T-helper 2 cell (primary cell): ENCODE measurements around the gene RETREG3.
"Not testable (repeated sequence)": the region's sequence is repeated elsewhere in the genome, so short reads cannot be mapped to it uniquely, and the experiment has no call there.

Source experiments
- DNase-seq, 5 experiments: peaks; one replicate each; pipeline versions ENCODE4 v3.0.0 to v3.0.0-alpha.2; 2012 to 2022
- total RNA-seq, 2 donors: gene quantifications; one replicate each; lab custom pipeline; 2026; lab: John Stamatoyannopoulos, UW

The RETREG3 gene, protein sequence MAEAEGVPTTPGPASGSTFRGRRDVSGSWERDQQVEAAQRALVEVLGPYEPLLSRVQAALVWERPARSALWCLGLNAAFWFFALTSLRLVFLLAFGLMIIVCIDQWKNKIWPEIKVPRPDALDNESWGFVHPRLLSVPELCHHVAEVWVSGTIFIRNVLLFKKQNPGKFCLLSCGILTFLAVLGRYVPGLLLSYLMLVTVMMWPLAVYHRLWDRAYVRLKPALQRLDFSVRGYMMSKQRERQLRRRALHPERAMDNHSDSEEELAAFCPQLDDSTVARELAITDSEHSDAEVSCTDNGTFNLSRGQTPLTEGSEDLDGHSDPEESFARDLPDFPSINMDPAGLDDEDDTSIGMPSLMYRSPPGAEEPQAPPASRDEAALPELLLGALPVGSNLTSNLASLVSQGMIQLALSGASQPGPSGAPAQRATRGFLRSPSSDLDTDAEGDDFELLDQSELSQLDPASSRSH
- 73.6 to 137 reads per million in 2 donors for total RNA-seq

DNA sequence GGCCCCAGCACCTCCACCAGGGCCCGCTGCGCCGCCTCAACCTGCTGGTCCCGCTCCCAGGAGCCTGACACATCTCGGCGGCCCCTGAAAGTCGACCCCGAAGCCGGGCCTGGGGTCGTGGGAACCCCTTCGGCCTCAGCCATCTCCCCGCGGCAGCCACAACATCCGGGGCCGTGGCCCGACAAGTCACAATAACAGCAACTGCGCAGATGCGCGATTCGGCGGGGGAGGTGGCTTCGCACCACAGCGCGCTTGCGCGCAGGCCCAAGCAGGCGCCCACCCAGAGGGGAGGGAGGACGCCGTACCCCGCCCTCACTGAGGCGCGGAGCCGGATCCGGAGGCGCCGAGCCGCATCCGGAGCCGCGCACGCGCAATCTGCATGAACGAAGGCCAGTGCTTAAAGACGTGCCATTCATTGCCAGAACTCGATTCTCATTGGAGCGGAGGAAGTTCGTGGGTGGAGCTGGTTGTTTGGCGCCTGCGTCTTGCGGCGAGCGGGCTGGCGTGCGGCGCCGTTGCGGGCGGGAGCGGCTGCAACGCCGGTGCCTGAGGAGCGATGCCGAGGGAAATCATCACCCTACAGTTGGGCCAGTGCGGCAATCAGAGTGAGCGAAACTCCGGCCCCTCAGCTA, at the start of gene RETREG3, which contains the start of gene TUBG1:
Gene RETREG3 (minus strand): TSS at position 193 of the 632 bp plus-strand sequence. CDS start 50 bp downstream, at position 143.
Gene TUBG1 (plus strand): TSS at position 502 of the 632 bp plus-strand sequence. CDS start 55 bp downstream, at position 557.
- peak; percentile 97 to 100 (median 99) for DNase-seq

DNA sequence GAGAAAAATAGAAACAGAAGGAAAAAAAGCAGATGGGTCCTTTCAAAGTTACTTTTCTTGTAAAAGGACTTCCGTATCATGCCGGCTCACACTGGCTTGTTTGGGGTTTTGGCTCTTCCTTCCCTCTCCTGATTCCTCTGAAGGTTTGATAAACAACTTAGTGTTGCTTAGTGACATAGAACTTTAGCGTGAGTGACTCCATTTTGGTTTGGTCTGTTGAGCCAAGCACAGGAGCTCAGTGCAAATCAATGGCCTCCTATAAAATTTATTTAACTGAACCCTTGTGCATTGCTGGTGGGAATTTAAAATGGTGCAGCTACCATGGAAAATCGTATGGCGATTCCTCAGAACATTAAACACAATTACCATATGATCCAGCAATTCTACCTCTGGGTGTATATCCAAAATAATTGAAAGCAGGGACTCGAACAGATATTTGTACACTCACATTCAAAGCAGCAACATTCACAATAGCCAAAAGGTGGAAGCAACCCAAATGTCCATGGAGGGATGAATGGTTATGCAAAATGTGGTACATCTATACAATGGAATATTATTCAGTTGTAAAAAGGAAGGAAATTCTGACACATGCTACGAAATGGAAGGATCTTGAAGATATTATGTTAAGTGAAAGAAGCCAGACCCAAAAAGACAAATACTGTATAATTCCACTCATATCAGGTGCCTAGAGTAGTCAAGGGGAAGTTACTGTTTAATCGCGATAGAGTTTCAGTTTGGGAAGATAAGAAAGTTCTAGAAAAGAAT, 48.8 kb upstream of the RETREG3 start:
- DNase-seq, result no peak

DNA sequence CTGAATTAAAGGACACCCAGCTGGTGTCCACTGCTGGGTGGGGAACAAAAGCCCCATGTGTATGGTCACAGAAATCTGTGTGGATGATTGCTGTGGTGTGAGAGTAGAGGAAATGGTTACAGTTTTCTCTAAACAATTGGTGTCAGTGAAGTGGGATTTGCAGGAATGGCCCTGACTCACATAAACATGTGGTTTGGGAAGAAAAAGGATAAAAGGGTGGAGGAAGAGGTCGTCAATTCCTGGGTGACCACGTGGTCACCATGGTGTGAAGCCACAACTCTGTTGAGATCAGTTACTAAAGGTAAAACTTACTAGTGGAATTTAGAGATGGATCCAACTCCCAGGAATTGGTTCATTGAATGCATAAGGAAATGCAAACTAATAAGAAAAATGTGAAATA, 46.4 kb upstream of the RETREG3 start:
- no peak for DNase-seq

DNA sequence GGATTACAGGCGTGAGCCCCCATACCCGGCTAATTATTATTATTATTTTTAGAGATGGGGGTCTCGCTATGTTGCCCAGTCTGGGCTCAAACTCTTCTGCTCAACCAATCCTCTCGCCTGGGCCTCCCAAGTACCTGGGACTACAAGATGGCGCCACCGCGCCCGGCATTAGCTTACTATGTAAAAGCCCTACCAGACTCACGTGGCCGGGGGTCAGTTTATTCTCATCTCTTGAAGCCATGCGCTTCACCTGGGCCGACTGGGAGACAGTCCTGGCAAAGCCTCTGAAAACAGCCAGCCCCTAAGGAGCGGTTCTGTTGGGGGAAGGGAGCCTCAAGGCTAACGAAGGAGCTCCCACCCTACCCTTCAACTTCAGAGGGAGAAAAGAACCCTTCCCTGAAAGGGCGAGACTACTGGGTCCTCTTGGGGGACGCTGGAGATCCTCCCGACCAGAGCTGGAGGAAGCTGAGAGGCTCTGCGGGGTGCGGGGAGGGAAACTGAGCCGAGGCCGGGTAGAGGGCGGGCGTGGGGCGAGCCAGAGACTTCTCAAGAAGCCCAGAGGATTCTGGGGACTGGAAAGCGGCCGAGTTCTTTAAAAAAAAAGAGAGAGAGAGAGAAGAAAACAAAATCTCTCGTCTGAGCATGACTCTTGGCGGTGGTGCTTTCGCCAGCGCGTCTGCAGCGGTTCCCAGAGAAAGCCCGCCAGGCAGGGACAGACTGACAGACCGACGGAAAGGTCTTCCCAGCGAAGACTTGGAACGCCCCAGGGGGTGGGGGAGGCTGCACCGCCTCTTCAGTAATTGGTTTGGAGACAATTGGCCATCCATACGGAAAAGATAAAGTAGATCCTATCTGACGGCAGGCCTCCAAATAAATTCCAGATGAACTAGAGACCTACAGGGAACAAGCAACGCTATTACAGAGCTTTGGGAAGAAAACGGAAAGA, 44.3 kb upstream of the RETREG3 start:
- no peak for DNase-seq

DNA sequence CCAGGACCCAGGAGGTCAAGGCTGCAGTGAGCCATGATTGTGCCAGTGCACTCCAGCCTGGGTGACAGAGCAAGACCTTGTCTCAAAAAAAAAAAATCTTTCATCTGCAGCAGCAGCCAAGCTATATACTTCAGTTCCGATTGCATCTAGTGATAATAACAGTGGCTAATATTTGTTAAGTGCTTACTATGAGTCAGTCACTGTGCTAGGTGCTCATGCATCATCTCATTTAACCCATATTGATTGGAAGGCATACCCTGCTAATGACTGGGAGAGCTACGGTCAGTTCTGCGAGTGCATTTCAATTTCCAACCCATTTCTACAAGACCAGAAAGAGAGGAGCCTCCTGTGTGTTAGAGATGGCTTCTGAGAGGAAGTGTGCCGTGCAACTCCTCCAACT, 42.2 kb upstream of the RETREG3 start:
- DNase-seq, result no peak

DNA sequence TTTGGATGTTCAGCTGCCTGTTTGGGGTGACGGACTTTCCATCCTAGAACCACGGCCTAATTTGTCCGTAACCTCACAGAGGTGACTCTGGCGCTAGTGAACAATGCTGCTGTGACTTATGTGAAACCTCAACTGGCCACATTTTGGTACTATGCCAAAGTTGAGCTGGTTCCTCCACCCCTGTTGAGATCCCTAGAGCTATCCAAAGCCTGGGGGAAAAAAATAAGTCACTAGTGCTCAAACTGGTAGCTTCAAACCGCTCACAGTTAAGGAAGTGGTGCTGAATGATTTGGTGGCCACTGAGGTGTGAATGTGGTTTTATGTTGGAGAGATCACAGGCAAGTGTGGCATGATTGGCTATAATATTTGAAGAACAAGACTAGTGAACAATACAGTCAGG, 38.6 kb upstream of the RETREG3 start:
- DNase-seq, result no peak

DNA sequence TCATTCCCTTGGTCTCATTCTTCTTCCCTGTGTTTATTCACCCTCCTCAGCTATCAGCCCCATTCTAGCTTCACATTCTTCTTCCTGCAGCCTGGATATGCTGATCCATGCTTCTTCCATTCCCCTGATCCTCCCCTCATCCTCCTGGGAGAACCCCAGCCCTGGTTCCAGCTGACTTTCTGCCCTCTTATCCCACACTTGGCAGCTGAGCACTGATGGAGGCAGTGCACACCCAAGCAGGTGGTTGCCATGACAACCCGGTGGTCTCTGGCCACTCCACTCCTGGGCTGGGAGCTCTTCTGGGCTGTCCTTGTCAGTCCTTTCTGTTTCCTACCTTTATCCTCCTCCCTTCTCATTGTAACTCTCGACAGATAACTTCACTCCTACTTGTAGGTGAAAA, 33.2 kb upstream of the RETREG3 start:
- no peak for DNase-seq

DNA sequence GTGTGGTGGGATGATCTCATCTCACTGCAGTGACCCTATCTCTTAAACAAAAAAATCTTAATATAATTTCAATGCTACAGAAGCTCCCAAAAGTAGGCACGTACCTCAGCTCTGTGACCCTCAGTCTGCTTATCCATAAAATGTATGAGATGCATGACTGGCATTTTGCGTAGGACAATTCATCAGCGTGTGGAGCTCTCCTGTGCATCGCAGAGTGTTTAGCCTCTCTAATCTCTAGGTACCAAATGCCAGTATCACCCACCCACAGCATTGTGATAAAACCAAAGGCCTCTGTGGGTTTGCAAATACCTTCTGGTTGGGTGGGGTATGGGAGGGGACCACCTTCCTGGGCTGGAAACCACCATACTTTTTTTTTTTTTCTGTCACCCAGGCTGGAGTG, 30.9 kb upstream of the RETREG3 start:
- DNase-seq, result no peak

DNA sequence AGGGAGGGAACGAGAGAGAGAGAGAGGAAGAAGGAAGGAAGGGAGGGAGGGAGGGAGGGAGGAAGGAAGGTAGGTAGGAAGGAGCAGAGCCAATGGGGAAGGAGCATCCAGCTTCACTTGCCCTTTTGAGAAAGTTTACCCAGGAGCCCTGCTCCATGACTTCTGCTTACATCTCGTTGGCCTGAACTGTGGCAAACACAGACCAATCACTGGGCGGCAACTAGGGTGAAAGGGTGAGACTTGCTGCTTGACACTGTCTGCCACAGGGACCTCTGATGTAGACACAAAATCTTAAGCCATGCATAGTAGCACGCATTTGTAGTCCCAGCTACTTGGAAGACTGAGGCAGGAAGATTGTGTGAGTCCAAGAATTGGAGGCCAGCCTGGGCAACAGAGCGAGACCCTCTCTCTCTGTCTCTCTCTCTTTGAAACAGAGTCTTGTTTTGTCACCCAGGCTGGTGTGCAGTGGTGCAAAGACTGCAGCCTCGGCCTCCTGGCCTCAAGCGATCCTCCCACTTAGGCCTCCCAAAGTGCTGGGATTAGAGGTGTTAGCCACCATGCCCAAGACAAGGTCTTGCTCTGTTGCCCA, 30.4 kb upstream of the RETREG3 start:
- no peak for DNase-seq

DNA sequence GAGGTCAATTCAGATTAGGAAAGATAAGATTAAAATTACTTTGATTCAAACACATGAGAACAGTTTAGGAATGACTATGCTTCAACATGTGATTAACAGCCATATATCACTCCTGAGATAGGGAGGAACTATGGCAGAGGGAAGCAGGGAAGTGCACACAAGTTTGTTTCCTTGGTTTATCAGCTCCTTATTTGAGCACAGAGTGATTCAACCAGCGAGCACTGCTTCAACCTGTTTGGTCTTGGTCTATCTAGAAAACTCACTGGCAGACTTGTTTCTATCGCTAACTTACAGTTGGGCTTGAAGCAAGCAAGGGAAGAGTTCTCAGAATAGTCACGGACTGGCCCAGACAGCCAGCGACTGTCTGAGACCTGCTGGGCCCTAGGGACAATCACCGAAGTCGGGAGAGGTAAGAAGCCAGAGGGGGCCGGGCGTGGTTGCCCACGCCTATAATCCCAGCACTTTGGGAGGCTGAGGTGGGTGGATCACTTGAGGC, 23.8 kb upstream of the RETREG3 start:
- DNase-seq, result no peak

DNA sequence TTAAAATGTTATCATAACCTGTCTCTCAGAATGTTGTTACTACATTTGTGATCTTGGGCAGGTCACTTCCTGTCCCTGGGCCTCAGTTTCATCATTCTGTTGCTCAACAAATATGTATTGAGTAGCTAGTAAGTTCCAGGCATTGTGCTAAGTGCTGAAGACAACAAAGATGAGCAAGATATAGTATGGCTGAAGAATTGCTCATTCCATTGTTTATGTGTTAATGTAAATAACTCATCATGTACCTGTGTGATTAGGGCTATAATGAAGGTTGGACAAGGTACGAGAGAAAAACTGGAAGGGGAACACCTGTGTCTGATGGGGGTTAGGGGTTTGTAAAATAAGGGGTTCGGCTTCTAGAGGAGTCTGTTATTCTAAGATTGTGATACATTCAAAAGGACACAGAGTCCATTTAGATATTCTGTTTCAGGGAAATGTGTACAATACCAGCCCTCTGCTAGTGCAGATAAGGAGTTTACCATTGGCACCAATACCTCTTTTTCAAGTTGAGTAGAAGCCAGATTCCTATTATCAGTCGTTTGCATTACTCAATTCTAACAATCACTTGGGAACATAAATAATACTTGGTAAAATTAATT, 20.3 kb upstream of the RETREG3 start:
- DNase-seq, result no peak

DNA sequence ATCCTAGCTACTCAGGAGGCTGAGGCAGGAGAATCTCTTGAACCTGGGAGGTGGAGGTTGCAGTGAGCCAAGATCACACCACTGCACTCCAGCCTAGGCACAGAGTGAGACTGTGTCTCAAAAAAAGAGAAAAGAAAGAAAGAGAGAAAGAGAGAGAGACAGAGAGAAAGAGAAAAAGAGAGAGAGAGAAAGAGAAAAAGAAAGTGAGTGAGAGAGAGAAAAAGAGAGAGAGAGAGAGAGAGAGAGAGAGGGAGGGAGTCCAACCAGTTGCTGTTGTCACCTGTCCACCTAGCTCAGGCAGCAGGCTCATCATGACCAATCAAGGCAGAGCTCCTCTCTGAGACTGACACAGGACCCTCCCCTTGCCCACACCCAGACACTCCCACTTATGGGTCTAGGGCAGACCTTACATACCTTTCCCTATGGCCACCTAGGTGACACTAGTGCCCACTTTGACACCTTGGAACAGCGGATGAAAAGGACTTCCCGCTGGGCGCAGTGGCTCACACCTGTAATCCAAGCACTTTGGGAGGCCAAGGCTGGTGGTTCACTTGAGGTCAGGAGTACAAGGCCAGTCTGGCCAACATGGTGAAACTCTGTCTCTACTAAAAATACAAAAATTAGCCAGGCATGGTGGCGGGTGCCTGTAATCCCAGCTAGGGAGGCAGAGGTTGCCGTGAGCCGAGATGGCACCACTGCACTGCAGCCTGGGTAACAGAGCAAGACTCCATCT, 18.0 kb upstream of the RETREG3 start:
- DNase-seq, result not testable (repeated sequence)

DNA sequence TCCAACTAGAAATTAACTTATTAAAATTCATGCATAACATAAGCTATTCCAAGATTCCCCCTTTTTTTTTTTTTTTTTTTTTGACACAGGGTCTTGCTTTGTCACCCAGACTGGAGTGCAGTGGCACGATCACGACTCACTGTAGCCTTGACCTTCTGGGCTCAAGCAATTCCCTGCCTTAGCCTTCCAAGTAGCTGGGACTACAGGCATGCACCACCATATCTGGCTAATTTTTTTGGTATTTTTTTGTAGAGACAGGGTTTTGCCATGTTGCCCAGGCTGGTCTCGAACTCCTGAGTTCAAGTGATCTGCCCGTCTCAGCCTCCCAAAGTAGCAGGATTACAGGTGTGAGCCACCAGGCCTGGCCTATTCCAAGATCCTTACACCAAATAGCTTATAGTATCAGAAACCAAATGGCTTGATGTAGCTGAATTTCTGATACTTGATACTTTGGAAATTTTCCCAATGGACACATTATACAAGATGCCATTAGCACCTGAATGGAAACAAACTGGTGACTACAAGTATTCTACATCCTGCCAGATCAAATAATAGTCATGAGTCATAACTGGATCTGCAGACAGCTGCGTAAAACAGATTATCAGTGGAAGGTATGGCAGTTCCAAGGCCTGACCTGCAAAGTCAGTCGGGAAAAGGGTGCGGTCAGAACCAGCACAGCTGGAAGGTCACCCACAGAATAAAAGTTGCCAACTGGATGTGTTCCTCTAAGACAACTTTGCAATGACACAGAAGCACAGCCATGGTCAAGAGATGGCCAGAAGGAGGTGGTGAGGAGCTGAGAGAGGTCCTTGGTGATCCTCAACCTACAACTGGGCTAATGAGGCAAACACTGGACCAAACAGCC, 14.8 kb upstream of the RETREG3 start:
- DNase-seq, result peak in 1 of 5 experiments; percentile 27

DNA sequence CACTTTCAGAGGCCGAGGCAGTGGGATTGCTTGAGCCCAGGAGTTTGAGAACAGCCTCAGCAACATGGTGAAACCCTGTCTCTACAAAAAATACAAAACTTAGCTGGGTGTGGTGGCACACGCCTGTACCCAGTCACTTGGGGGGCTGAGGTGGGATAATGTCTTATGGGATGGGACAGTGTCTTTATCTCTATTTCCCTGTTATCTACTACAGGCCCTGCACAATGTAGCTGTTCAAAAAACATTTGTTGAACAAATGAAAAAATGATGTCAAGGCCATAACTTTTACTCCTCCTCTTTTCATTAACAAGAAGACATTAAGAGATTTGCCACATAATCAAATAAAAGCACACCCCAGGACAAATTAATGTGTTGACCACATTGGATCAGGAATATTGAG, 14.1 kb upstream of the RETREG3 start:
- DNase-seq, result no peak

DNA sequence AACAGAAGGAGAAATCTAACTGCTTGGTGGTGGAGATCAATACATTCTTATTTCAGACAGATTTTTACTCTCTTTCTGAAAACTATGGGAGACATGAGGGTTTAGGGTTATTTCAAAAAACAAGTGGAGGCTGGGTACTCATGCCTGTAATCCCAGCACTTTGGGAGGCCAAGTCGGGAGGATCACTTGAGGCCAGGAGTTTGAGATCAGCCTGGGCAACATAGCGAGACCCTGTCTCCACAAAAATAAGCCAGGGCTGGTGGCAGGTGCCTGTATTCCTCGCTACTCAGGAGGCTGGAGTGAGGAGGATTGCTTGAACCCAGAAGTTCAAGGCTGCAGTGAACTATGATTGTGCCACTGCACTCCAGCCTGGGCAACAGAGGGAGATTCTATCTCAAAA, 12.8 kb upstream of the RETREG3 start:
- not testable (repeated sequence) for DNase-seq

DNA sequence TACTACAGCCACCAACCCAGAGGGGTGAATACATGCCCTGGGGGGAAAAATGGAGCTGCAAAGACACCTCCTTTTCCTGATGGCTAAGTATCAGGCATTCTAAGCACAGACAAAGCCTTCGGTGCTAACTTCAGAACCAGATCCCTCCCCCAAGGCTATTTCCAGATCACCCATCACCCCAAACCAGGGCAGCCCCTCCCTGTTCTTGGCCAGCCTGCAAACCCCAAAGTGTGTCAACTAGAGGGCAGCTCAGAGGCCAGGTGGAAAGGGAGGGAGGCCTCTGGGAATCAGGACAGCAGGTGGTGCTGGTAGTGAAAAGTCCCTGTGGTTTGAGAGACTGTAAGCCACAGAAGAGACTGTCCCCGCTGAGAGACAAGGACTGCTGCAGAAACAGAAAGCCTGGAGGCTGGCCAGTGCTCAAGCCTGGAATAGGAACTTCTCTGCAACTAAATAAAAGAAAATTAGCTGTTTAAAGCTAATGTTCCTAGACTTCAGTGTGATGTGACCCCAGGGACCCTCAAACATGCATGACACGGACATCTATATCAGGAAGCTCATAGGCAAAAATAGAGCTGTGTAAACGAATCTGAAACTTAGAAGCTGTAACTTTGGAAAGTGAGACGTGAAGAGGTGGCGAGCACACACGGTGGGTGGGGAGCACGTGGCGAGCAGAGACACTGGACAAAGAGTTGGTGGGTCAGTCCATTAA, 9.4 kb upstream of the RETREG3 start:
- DNase-seq, result no peak

DNA sequence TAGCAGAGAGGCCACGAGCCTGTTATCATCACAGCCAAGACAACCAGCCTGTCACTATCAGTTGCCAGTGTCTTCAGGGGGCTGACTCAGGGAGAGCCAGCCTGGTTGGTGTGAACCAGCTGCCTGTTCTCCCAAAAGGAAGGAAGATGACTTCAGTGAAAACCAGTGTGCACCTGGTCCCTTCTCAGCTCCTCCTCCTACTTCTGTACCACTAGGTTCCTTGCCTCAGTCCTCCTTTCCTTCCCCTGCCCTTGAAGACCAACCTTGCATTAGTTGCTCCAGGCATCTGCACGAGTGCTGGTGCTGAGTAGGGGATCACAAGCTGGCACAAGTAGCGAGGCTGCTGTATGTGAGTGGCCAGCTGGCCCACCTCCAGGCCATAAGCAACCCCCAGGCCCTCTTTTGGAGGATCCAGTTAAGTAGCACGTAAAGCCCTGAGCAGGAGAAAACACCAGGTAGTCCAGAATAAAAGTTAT, 8.8 kb upstream of the RETREG3 start:
- no peak for DNase-seq

DNA sequence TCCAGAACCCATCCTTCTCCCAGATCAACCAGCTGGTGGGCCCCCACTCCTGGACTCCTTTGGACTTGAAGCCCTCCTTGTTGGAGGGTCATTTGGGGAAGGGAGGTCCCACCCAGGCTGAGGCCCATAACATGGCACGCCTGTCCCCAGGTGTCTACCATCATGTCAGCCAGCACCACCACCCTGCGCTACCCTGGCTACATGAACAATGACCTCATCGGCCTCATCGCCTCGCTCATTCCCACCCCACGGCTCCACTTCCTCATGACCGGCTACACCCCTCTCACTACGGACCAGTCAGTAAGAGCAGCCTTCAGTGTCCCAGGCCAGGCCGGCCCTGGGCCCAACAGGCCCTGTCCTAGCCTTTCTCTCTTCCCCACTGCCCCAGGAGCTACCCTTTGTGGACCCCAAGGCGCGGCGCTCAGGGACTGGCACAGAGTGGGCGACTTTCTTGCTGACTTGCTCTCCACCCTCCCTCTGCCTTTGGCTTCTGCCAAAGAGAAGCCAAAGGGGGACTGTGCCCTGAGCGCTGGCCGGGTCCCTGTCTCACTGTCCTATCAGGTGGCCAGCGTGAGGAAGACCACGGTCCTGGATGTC, 4.6 kb upstream of the RETREG3 start:
- DNase-seq, result no peak
